ENCODE results near the gene GPR35. TPM values are rescaled to one million over a fixed set of nuclear protein-coding genes. Genes with fewer than 3 reads are reported as not detected.
A peak's percentile ranks its signal among the peaks of the same experiment; 100 is the strongest.

GPR35 gene
- total and polyA plus RNA-seq, 2 of the 13 experiments (the other 11 are each of a cell fraction or from before 2014, with no cell fraction given): 27.1 to 44.2 TPM

DNA sequence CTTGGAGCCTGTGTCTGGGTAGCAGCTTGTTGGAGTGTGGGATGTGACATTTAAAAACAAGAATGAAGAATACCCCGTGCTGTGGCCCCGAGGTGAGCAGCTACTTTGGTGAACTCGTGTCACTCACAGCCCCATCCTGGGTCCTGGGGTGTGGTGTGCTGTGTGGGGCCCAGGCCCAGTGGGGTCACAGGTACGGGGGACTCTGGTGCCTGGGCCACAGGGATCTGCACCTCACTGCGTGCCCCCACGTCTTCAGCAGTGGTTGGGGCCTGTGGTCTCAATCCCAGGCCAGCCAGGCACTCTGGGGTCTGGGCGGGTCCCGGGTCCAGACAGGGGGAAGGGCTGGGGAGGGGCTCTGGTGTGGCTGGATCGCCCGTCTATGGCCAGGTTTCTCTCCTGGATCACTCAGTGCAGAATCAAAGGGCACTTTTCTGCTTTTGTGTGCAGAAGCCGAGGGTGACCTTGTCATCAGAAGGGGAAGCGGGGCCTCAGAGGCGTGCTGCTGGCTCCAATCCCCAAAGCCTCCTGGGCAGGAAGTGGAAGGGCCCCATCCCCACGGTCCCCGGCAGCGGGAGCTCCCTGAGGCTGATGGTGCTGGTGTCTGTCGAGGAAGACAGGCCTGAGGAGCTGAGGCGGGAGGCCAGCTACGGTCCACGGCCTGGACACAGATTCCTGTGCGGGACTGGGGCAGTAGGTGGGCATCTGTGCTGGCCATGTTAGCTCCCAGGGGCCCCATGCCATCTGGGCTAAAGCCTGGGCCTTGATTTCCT is 1.4 kb downstream of the GPR35 start (continued):
- TF ChIP-seq POGK (CRISPR knock-in tag; conservative IDR thresholded peaks at IDR 0.05) (peak; percentile 85), CENPX (CRISPR knock-in tag; IDR thresholded peaks at IDR 0.05) (no peak), RXRA (CRISPR knock-in tag; IDR thresholded peaks at IDR 0.05) (peak; percentile 84), KLF11 (CRISPR knock-in tag; IDR thresholded peaks at IDR 0.05) (0 out of 2 replicates have a peak, but pooled peaks have one; percentile 43), TAF1 (CRISPR knock-in tag; IDR thresholded peaks at IDR 0.05) (peak; percentile 54; the same call in 1 of the 2 replicates), BHLHE40 (IDR thresholded peaks at IDR 0.05; ENCODE audit: low read length) (peak; percentile 66), ESRRA (CRISPR knock-in tag; IDR thresholded peaks at IDR 0.05; ENCODE audit: low read depth) (peak; percentile 99), AKAP8 (CRISPR knock-in tag; IDR thresholded peaks at IDR 0.05) (peak; percentile 92), THAP7 (CRISPR knock-in tag; IDR thresholded peaks at IDR 0.05) (peak; percentile 82; the same call in 1 of the 2 replicates), PRPF4 (IDR thresholded peaks at IDR 0.05; ENCODE audit: low read depth, low read length, poor library complexity, severe bottlenecking) (no peak), PBX2 (CRISPR knock-in tag; IDR thresholded peaks at IDR 0.05) (no peak), KAT8 (CRISPR knock-in tag; IDR thresholded peaks at IDR 0.05) (peak; percentile 87; the same call in 1 of the 2 replicates), ZNF737 (CRISPR knock-in tag; IDR thresholded peaks at IDR 0.05; ENCODE audit: borderline replicate concordance) (no peak), ZMAT5 (CRISPR knock-in tag; IDR thresholded peaks at IDR 0.05; ENCODE audit: borderline replicate concordance, low read depth) (no peak), PHF5A (CRISPR knock-in tag; IDR thresholded peaks at IDR 0.05; ENCODE audit: low read depth, unreplicated experiment) (no peak), MIER3 (CRISPR knock-in tag; IDR thresholded peaks at IDR 0.05; ENCODE audit: borderline replicate concordance) (peak; percentile 81; the same call in 1 of the 2 replicates), SOX5 (CRISPR knock-in tag; IDR thresholded peaks at IDR 0.05; ENCODE audit: borderline replicate concordance) (peak; percentile 78), RFX3 (CRISPR knock-in tag; IDR thresholded peaks at IDR 0.05) (no peak), ZNF878 (CRISPR knock-in tag; IDR thresholded peaks at IDR 0.05) (no peak), YEATS4 (CRISPR knock-in tag; IDR thresholded peaks at IDR 0.05; ENCODE audit: borderline replicate concordance) (peak; percentile 85), ZBTB26 (CRISPR knock-in tag; IDR thresholded peaks at IDR 0.05; ENCODE audit: borderline replicate concordance) (no peak; the same call in 1 of the 2 replicates), TMF1 (CRISPR knock-in tag; IDR thresholded peaks at IDR 0.05; ENCODE audit: low read depth) (no peak), CREB3 (CRISPR knock-in tag; IDR thresholded peaks at IDR 0.05) (no peak), ZNF768 (CRISPR knock-in tag; IDR thresholded peaks at IDR 0.05) (0 out of 2 replicates have a peak, but pooled peaks have one; percentile 44), ZNF780A (CRISPR knock-in tag; IDR thresholded peaks at IDR 0.05) (no peak)
